Measurements from ENCODE around the gene MYLK3. TPM values are rescaled to one million over a fixed set of nuclear protein-coding genes. Genes with fewer than 3 reads are reported as not detected.

MYLK3 gene
- polyA plus RNA-seq, 3 donors, result 0.32 TPM; not detected in 2

DNA sequence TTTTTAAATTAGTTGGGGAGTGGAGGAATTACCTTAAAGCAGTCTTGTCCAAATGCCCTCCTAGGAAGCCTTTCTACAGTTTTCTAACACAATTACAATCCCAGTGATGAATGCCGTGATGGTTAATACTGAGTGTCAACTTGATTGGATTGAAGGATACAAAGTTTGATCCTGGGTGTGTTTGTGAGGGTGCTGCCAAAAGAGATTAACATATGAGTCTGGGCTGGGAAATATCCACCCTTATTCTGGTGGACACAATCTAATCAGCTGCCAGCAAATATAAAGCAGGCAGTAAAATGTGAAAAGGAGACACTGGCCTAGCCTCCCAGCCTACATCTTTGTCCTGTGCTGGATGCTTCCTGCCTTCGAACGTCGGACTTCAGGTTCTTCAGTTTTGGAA, 46.5 kb downstream of the MYLK3 start:
- H3K9me3 Mint-ChIP-seq, result peaks cover 0 to 3% (median 0%) of the 10 kb centered on the region in 7 donors
- no peaks in the 10 kb centered on the region for H3K9me3 ChIP-seq (replicated peaks in 1 of 2; ENCODE audit: control insufficient read depth in 1 of 2, insufficient read depth in 1 of 2, low read length in 2 of 2)
- TF ChIP-seq, protein P1, sequence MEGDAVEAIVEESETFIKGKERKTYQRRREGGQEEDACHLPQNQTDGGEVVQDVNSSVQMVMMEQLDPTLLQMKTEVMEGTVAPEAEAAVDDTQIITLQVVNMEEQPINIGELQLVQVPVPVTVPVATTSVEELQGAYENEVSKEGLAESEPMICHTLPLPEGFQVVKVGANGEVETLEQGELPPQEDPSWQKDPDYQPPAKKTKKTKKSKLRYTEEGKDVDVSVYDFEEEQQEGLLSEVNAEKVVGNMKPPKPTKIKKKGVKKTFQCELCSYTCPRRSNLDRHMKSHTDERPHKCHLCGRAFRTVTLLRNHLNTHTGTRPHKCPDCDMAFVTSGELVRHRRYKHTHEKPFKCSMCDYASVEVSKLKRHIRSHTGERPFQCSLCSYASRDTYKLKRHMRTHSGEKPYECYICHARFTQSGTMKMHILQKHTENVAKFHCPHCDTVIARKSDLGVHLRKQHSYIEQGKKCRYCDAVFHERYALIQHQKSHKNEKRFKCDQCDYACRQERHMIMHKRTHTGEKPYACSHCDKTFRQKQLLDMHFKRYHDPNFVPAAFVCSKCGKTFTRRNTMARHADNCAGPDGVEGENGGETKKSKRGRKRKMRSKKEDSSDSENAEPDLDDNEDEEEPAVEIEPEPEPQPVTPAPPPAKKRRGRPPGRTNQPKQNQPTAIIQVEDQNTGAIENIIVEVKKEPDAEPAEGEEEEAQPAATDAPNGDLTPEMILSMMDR (IDR thresholded peaks at IDR 0.05), result no peak
- no peak overlapping the region for H3K27ac Mint-ChIP-seq
- peaks cover 0 to 3% (median 0%) of the 10 kb centered on the region in 3 donors for H3K27me3 Mint-ChIP-seq (ENCODE audit: low read depth in 3 of 3)
- H3K36me3 Mint-ChIP-seq, result peaks cover 11 to 18% of the 10 kb centered on the region in 2 donors
- peaks cover 6 to 22% of the 10 kb centered on the region in 2 donors for H3K36me3 ChIP-seq (replicated peaks in 1 of 2; ENCODE audit: control insufficient read depth in 1 of 2, insufficient read depth in 2 of 2, low read length in 2 of 2)
- no peaks in the 10 kb centered on the region for H3K4me1 Mint-ChIP-seq
- H3K4me1 ChIP-seq (ENCODE audit: control insufficient read depth in 1 of 2, insufficient read depth in 2 of 2, low read length in 2 of 2), result no peaks in the 10 kb centered on the region
- H3K27ac ChIP-seq (ENCODE audit: low read depth in 1 of 2, low read length in 2 of 2), result no peak overlapping the region
- H3K9ac ChIP-seq (ENCODE audit: insufficient read depth, low read length, poor library complexity, severe bottlenecking), result no peak overlapping the region
- no peak overlapping the region for H3K4me2 ChIP-seq (replicated peaks; ENCODE audit: extremely low read depth, low read length, poor library complexity, severe bottlenecking)
- H3K79me2 ChIP-seq (ENCODE audit: insufficient read depth, low read length), result no peaks in the 10 kb centered on the region
- no peak overlapping the region for H2AFZ ChIP-seq (ENCODE audit: insufficient read depth, low read depth, low read length, poor library complexity, severe bottlenecking)
- no peaks in the 10 kb centered on the region for H3K27me3 ChIP-seq (ENCODE audit: control insufficient read depth in 2 of 2, insufficient read depth in 2 of 2, low read length in 2 of 2)
- intact Hi-C loops (cut with micrococcal nuclease), result no loop called here
- WGBS (ENCODE audit: insufficient coverage), result no CpG with 5 or more reads among the region's 4 CpGs
- no peak for DNase-seq
- H3K4me3 Mint-ChIP-seq, result no peak overlapping the region
- no peaks in the 10 kb centered on the region for H4K20me1 ChIP-seq (ENCODE audit: insufficient read depth, low read length)
- H3K4me3 ChIP-seq (replicated peaks in 1 of 3; ENCODE audit: low read depth in 2 of 3, low read length in 3 of 3), result no peak overlapping the region

DNA sequence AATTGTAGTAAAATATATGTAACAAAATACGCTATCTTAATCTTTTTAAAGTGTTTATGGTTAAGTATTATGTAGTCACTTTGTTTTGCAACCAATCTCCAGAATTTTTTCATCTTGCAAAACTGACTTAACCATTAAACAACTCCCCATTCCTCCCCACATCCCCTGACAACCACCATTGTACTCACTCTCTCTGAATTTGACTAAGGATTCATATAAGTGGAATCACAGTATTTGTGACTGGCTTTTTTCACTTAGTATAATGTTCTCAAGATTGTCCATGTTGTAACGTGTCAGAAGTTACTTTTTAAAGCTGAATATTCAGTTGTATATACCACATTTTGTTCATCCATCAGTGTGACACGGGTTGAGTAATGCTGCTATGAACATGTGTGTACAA, 48.1 kb downstream of the MYLK3 start:
- H3K9me3 Mint-ChIP-seq, result peaks cover 0 to 3% (median 0%) of the 10 kb centered on the region in 7 donors
- no peak overlapping the region for H3K4me3 Mint-ChIP-seq
- no peaks in the 10 kb centered on the region for H3K27me3 ChIP-seq (ENCODE audit: control insufficient read depth in 2 of 2, insufficient read depth in 2 of 2, low read length in 2 of 2)
- H3K9me3 ChIP-seq (replicated peaks in 1 of 2; ENCODE audit: control insufficient read depth in 1 of 2, insufficient read depth in 1 of 2, low read length in 2 of 2), result no peaks in the 10 kb centered on the region
- intact Hi-C loops (cut with micrococcal nuclease), result no loop called here
- no peak for DNase-seq
- no peak overlapping the region for H2AFZ ChIP-seq (ENCODE audit: insufficient read depth, low read depth, low read length, poor library complexity, severe bottlenecking)
- no CpG with 5 or more reads among the region's 3 CpGs for WGBS (ENCODE audit: insufficient coverage)
- H3K4me3 ChIP-seq (replicated peaks in 1 of 3; ENCODE audit: low read depth in 2 of 3, low read length in 3 of 3), result no peak overlapping the region
- no peak overlapping the region for H3K4me2 ChIP-seq (replicated peaks; ENCODE audit: extremely low read depth, low read length, poor library complexity, severe bottlenecking)
- H3K27me3 Mint-ChIP-seq (ENCODE audit: low read depth in 3 of 3), result peaks cover 0 to 6% (median 0%) of the 10 kb centered on the region in 3 donors
- no peak overlapping the region for H3K27ac ChIP-seq (ENCODE audit: low read depth in 1 of 2, low read length in 2 of 2)
- H3K4me1 ChIP-seq (ENCODE audit: control insufficient read depth in 1 of 2, insufficient read depth in 2 of 2, low read length in 2 of 2), result no peaks in the 10 kb centered on the region
- H3K9ac ChIP-seq (ENCODE audit: insufficient read depth, low read length, poor library complexity, severe bottlenecking), result no peak overlapping the region
- no peak overlapping the region for H3K27ac Mint-ChIP-seq
- no peaks in the 10 kb centered on the region for H3K4me1 Mint-ChIP-seq
- H4K20me1 ChIP-seq (ENCODE audit: insufficient read depth, low read length), result no peaks in the 10 kb centered on the region
- TF ChIP-seq, protein P1 (IDR thresholded peaks at IDR 0.05), result no peak
- H3K36me3 ChIP-seq (replicated peaks in 1 of 2; ENCODE audit: control insufficient read depth in 1 of 2, insufficient read depth in 2 of 2, low read length in 2 of 2), result peaks cover 6 to 37% of the 10 kb centered on the region in 2 donors
- H3K36me3 Mint-ChIP-seq, result peaks cover 16 to 32% of the 10 kb centered on the region in 2 donors
- H3K79me2 ChIP-seq (ENCODE audit: insufficient read depth, low read length), result no peaks in the 10 kb centered on the region
